ENCODE results near the gene OR10J4. TPM values are rescaled to one million over a fixed set of nuclear protein-coding genes. Genes with fewer than 3 reads are reported as not detected.

The OR10J4 gene
- total RNA-seq, 1 donor from 2014 or later, result not detected

- Mint-ChIP-seq H3K27ac (ENCODE audit: unreplicated experiment) (no peak overlapping the region), H3K9me3 (ENCODE audit: unreplicated experiment) (peaks cover 7% of the 10 kb centered on the region), H3K4me3 (ENCODE audit: unreplicated experiment) (no peak overlapping the region), H3K36me3 (ENCODE audit: low read depth, unreplicated experiment) (no peaks in the 10 kb centered on the region), H3K27me3 (ENCODE audit: unreplicated experiment) (no peaks in the 10 kb centered on the region), H3K4me1 (ENCODE audit: unreplicated experiment) (no peaks in the 10 kb centered on the region)
- no peak for DNase-seq (ENCODE audit: low spot score)
- no peak for TF ChIP-seq CTCF (IDR thresholded peaks at IDR 0.05; ENCODE audit: unreplicated experiment)
Observed at GRCh38 chr1:159459551-159459950, 27.5 kb downstream of the OR10J4 start.

- DNase-seq (ENCODE audit: low spot score), result no peak
- no peak for TF ChIP-seq CTCF (IDR thresholded peaks at IDR 0.05; ENCODE audit: unreplicated experiment)
- Mint-ChIP-seq H3K4me3 (ENCODE audit: unreplicated experiment) (no peak overlapping the region), H3K36me3 (ENCODE audit: low read depth, unreplicated experiment) (no peaks in the 10 kb centered on the region), H3K27ac (ENCODE audit: unreplicated experiment) (no peak overlapping the region), H3K4me1 (ENCODE audit: unreplicated experiment) (peaks cover 6% of the 10 kb centered on the region), H3K27me3 (ENCODE audit: unreplicated experiment) (no peaks in the 10 kb centered on the region), H3K9me3 (ENCODE audit: unreplicated experiment) (peaks cover 7% of the 10 kb centered on the region)
Observed at GRCh38 chr1:159465191-159465603, 33.2 kb downstream of the OR10J4 start.

- no peak overlapping the region for H3K4me3 Mint-ChIP-seq (ENCODE audit: unreplicated experiment)
Observed at GRCh38 chr1:159468321-159468720, 36.3 kb downstream of the OR10J4 start.

GRCh38 chr1:159469921-159470533, 38.0 kb downstream of the OR10J4 start:
- Mint-ChIP-seq H3K9me3 (ENCODE audit: unreplicated experiment) (no peaks in the 10 kb centered on the region), H3K27ac (ENCODE audit: unreplicated experiment) (no peak overlapping the region), H3K27me3 (ENCODE audit: unreplicated experiment) (no peaks in the 10 kb centered on the region), H3K4me1 (ENCODE audit: unreplicated experiment) (peaks cover 12% of the 10 kb centered on the region), H3K36me3 (ENCODE audit: low read depth, unreplicated experiment) (no peaks in the 10 kb centered on the region), H3K4me3 (ENCODE audit: unreplicated experiment) (no peak overlapping the region)
- no peak for DNase-seq (ENCODE audit: low spot score)
- no peak for TF ChIP-seq CTCF (IDR thresholded peaks at IDR 0.05; ENCODE audit: unreplicated experiment)

More at GRCh38 chr1:159468321-159468720, 36.3 kb downstream of the OR10J4 start:
- Mint-ChIP-seq H3K27me3 (ENCODE audit: unreplicated experiment) (no peaks in the 10 kb centered on the region), H3K36me3 (ENCODE audit: low read depth, unreplicated experiment) (no peaks in the 10 kb centered on the region), H3K9me3 (ENCODE audit: unreplicated experiment) (no peaks in the 10 kb centered on the region), H3K4me1 (ENCODE audit: unreplicated experiment) (peaks cover 10% of the 10 kb centered on the region), H3K27ac (ENCODE audit: unreplicated experiment) (no peak overlapping the region)
- TF ChIP-seq CTCF (IDR thresholded peaks at IDR 0.05; ENCODE audit: unreplicated experiment), result no peak
- DNase-seq (ENCODE audit: low spot score), result no peak

- Mint-ChIP-seq H3K36me3 (ENCODE audit: low read depth, unreplicated experiment) (no peaks in the 10 kb centered on the region), H3K27ac (ENCODE audit: unreplicated experiment) (no peak overlapping the region), H3K4me1 (ENCODE audit: unreplicated experiment) (peaks cover 10% of the 10 kb centered on the region), H3K4me3 (ENCODE audit: unreplicated experiment) (no peak overlapping the region), H3K27me3 (ENCODE audit: unreplicated experiment) (no peaks in the 10 kb centered on the region), H3K9me3 (ENCODE audit: unreplicated experiment) (no peaks in the 10 kb centered on the region)
- no peak for TF ChIP-seq CTCF (IDR thresholded peaks at IDR 0.05; ENCODE audit: unreplicated experiment)
- no peak for DNase-seq (ENCODE audit: low spot score)
Observed at GRCh38 chr1:159473335-159473734, 41.3 kb downstream of the OR10J4 start.

Measured in endothelial cell (in vitro differentiated cells).